HG03135 (cell line): ENCODE results near the gene TRRAP.

Experiments
- ATAC-seq: cut with Tn5 transposase; IDR thresholded peaks from one replicate; pipeline ENCODE4 v1.9.1; 2021; ENCODE audit warnings: mild to moderate bottlenecking, moderate library complexity; ENCODE audit not compliant: unreplicated experiment

The TRRAP gene

DNA sequence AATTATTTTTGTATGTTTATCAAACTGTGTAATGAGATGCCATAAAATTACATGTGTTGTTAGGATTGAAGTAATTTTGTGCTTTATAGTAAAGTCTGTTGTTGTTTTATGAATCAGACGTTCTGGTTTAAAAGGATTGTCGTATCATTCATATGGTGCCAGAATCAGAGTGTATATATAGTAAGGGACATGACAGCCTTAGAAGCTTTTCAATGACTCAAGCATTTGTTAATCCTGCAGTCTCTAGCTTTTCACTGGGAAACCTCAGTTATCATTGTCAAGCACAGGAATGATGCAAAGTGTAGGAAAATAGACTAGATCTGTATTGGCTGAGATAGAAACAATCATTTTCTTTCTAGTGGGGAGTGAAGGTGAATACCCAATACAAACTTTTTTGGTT, 57.5 kb downstream of the TRRAP start:
- no peak for ATAC-seq

DNA sequence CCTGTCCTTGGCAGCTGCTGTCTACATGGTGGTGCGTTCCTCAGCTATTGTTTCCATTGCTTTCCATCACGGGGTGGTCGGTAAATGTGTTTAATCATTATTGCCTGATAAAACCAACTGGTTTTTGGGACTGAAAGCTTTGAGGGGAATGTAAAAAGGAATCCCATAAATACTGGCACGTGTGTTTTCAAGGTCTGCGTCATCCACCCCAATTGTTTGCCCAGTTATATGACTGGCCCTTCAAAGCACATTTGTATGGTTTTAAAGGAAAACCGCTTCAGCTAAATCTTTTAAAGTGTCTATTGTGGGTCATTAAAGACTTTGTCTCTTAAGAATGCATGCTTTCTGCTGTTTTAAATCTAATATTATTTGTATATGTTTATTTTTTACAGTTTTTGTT, 65.0 kb downstream of the TRRAP start:
- no peak for ATAC-seq

DNA sequence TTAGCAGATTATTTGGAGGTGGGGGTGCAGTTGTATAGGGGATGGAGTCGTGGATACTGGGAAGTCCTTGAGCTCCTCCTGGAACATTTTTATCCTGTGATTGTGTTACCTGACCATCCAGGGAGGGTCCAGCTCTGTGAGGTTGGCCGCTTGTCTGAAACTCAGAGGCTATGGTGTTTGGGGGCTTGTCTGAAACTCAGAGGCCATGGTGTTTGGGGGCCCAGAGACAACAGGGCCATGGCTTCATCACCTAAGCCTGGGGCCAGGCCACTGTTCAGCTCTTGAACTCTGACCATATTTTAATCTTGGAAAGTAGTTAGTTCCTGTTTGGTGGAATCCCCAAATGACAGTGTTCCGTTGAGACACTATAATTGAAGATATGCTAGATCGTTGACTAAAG, 66.1 kb downstream of the TRRAP start:
- no peak for ATAC-seq

DNA sequence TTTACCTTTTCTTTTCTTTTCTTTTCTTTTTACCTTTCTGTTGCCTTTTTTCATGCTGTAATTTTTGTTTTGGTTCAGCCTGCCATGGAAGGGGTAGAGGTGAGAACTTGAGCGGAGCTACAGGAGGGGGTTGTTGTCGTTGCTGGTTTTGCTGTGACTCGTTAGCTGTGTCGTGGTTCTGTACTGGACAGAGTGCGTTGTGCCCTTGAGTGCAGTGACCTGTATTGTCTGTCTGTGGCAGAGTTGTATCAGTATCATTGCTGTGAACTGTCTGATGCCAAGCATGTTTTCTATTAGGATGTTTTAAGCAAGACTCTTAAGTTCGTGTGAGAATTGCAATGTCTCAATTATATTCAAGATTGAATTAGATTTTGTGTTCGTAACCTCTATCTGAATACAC, 67.5 kb downstream of the TRRAP start:
- ATAC-seq, result no peak

DNA sequence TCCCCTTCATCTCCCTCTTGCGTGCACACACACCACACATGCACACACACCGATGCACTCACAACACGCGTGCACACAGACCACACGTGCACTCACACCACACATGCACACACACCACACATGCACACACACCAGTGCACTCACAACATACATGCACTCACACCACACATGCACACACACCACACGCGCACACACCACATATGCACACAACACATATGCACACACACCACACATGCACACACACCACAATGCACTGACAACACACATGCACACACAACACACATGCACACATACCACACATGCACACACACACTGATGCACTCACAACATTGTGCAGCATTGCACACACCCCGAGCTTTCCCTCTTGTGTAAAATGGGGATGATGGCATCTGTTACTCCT, 68.1 kb downstream of the TRRAP start:
- ATAC-seq, result no peak

DNA sequence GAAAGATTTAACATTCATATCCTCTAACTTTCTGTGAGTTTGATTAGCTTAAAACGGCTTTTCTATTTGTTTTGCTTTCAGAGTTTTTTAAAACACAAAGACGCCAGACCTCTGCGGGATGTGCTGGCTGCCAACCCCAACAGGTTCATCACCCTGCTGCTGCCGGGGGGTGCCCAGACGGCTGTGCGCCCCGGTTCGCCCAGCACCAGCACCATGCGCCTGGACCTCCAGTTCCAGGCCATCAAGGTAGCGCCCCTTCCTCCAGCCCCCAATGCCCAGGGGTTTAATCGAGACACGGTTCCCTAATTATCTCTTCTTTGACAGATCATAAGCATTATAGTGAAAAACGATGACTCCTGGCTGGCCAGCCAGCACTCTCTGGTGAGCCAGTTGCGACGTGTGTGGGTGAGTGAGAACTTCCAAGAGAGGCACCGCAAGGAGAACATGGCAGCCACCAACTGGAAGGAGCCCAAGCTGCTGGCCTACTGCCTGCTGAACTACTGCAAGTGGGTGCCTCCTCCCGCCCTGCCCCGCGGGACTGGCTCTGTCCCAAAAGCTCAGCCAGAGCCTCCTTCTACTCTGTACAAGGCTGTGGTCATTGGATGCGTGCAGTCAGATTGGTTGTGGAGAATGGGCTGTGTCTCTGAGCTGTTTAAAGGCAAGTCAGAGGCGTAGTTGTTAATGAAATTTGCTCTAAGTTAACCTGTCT, 71.2 kb downstream of the TRRAP start:
- no peak for ATAC-seq

DNA sequence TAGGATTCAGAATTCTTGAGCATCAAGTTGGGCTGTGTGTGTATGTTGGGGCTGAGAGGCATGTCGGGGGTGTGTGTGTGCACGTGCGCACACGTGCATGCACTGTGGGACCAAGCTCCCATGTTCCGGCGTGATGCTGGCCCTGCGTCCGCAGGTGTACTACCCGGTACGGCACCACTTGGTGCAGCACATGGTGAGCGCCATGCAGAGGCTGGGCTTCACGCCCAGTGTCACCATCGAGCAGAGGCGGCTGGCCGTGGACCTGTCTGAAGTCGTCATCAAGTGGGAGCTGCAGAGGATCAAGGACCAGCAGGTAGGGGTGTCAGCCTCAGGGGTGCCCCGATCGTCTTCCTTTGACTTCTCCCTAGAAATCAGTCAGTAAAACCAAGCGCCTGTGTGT, 77.7 kb downstream of the TRRAP start:
- ATAC-seq, result no peak

DNA sequence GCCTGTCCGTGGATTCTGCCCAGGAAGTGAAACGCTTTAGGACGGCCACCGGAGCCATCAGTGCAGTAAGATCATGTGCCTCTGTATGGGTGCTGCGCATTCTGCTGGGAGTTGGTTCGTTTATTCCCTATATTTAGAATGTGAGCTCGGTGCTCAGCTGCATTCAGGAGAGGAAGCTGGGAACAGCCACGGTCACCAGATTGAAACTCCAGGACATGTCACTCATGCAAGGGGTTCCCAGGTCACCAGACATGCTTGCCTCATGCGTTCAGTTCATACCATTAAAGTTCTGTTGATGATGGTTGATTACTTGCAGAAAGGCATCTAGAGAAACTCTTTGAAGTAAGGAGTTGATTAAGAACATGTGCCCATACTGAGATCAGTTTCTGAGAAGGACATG, 78.1 kb downstream of the TRRAP start:
- no peak for ATAC-seq

DNA sequence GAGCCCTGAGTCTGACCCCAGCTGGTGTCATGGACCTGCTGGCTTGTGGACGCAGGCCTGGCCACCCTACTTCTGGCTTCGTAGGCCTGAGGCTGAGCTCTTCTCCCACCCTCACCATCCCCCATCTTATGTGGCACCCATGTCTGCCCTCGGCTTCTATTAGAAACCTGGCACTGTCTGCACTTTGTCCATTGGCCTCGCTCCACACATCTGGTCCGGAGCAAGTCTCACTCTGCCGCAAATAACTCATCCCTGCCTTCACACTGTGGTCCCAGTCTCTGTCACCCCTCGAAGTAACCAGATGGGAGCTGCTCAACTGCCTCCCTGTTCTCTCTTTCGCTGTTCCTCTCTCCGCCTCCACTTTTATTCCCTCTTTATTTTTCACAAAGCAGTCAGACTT, 78.6 kb downstream of the TRRAP start:
- ATAC-seq, result no peak

DNA sequence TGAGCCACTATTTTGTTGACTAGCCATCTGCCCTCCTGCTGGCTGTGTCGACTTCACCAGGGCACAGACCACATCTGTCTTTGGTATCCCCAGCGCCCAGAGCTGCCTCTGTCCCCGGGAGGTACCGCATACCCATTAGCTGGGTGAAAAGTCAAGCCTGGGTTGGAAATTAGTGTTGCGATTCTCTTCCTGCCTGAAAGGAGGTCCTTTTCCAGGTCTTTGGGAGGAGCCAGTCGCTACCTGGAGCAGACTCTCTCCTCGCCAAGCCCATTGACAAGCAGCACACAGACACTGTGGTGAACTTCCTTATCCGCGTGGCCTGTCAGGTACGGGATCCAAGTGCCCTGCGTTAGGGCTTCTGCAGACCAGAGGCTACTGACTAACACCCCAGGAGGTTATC, 79.4 kb downstream of the TRRAP start:
- ATAC-seq, result no peak

DNA sequence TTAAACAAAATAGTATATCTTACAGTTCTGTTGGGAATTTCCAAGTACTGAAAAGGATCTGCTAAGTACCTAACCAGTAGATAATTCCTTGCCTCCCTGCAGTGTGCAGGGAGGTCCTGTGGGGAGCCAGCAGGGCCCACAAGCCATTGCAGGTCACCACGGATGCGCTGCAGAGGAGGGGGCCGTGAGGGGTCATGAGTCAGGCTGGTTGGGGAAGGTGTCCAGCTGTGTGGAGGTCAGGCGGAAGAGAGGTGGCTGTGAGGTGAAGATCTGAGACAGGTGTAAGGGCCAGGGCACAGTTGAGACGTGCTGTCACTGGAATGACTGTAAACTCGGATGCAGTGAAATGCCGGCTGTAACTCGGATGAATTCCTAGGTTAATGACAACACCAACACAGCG, 80.6 kb downstream of the TRRAP start:
- ATAC-seq, result no peak

DNA sequence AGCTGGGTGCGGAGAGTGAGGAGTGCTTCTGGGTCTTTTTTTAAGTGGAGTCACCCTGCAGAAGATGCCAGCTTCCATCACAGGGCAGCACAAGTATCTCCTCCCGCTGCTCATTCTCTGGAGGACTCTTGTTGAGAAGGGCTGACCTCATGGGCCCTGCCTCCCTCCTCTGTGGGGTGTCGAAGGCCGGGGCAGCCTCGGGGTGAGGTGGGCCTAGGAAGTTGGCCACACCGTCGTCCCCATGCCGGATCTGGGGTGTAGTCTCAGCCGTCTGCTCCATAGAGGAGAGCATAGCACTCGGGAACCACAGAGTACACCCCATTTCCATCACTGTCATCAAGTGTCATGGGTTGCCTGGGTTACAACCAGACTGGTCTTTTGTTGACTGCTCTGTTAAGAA, 85.0 kb downstream of the TRRAP start:
- no peak for ATAC-seq

DNA sequence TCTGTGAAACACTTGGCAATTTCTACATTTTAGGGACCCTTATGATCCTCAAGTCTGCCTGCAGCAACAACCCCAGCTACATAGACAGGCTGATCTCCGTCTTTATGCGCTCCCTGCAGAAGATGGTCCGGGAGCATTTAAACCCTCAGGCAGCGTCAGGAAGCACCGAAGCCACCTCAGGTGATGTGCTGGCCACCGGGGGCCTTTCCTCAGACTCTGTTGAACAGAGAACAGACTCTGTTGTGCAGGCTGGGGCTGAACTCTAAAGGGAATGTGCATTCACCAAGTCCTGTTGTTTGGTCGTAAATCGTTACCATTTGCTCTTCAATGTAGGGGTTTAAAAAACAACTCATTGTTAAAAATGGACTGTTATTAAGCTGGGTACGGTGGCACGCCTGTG, 86.3 kb downstream of the TRRAP start:
- no peak for ATAC-seq

DNA sequence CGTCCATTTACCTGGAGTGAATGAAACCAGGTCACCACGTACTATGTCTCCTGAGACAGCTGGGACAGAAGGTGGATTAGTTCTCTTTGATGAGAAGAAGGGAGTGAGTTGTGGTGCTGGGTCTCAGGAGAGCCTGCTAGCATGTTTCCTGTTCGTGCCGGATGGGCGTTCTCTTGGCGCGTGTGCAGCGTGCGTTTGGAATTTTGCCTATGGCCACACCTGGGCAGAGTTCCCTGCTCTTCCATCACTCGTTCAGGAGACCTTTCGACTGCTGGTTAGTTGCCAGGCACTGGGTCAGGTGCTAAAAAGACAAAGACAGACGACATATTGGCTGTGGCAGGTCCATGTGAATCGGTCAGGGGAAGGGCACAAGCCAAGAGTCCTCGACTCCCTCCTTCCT, 90.3 kb downstream of the TRRAP start:
- no peak for ATAC-seq

DNA sequence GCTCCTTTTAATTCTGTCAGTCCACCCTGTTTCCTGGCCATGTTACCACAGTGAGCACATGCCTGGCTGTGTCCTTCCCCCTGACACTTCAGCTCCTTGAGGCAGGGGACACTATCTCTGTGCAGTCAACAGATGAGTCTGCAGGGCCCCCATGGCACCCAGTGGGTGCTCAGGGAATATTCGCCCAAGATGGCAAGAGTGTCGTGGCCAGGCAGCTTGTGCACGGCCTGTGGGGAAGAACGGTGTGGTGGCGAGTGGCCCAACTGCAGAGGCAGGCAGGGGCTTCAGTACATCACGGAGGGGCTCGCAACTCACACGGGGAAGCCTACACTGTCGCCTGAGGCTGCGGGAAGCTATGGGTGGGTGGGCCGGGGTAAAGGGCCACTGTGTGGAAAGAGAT, 91.1 kb downstream of the TRRAP start:
- no peak for ATAC-seq

DNA sequence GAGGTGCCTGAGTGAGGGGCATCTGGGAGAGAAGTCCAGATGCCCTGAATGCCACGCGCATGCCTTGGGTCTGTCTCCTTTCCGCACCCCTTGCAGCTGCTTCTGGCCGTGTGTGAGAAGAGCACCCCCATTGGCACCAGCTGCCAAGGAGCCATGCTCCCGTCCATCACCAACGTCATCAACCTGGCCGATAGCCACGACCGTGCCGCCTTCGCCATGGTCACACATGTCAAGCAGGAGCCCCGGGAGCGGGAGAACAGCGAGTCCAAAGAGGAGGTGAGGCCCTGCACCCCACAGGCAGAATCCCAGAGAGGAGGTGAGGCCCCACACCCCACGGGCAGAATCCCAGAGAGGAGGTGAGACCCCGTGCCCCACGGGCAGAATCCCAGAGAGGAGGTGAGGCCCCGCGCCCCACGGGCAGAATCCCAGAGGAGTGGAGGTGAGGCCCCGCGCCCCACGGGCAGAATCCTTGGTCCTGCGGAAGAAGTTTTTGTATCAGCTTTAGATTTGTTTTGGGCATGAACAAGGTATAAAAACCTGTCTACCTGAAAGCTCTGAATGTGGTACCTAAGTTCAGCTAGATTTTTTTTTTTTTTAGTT, 91.8 kb downstream of the TRRAP start:
- no peak for ATAC-seq

DNA sequence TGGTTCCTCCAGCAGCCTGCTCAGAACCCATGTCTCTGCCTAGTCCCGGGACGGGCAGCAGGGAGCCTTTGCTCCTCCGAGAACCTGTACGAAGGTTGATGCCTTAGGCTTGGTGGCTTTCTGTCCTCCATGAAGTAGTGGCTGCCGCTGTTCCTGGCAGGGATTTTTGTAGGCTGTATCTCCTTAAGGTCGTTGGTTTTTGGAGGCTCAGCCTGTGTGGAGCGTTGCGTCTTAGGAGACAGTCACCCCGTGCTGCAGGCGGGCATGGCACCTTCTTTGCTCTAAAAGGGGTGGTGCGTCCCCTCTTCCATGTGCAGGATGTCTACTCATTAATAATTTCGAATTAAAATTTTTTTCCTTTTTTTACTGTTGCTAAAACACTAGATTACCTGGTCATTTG, 92.5 kb downstream of the TRRAP start:
- ATAC-seq, result no peak

DNA sequence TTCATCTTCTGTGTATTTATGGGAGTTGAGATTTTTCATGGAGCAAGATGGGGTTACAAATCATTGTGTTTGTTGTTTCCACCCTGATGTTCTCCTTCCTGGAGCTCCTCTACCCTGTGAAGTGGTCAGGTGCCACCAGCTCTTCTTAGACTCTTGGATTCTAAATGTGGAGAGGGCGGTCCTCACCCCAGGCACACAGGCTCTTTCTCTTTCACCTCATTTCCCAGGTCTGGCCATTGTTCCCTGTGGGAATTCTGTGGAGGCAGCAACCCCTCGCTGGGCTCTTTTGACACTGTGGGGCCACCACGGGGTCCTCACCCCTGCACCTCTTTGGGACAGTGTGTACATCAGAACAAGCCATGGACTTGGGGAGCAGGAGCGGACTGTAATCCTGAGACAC, 95.9 kb downstream of the TRRAP start:
- no peak for ATAC-seq

DNA sequence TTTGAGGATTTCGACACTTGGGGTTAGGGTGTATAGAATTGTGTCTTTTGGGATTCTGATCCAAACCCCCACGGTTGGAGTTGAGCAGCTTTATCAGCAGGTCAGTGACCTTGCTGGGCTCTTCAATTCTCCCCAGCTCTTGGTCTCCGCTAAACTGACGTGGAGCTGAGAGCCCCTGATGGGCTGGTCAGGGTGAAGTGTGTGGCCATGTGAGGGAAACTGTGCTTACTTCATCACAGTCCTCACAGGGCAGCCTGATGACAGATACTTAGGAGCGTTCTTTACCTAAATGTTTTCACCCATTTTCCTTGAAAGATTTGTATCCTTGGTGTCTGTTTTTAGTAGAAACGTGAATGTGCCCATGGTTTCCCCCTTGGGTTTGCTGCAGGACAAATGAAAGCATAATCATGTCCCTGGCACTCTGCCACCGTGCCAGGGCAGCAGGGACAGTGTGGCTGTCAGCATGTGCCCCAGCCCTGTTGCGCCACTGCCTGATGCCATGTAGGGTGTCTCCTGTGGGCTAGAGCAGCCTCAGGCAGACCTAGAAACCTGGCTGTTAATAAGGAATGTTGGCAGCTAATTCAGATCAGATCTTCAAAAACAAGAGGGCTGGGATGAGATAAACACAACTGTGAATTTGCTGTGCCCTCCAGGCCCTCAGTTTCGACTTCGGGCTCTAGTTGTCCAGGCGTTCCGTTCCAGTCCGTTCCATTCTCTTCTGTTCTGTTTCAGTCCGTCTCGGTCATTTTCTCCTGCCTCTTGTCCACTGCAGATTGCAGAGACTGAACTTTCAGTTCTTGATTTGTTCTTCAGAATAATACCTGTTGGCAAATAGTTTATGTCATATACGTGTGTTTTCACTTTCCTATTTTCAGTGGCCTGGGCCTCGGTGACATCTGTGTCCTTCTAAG, 96.8 kb downstream of the TRRAP start:
- no peak for ATAC-seq

DNA sequence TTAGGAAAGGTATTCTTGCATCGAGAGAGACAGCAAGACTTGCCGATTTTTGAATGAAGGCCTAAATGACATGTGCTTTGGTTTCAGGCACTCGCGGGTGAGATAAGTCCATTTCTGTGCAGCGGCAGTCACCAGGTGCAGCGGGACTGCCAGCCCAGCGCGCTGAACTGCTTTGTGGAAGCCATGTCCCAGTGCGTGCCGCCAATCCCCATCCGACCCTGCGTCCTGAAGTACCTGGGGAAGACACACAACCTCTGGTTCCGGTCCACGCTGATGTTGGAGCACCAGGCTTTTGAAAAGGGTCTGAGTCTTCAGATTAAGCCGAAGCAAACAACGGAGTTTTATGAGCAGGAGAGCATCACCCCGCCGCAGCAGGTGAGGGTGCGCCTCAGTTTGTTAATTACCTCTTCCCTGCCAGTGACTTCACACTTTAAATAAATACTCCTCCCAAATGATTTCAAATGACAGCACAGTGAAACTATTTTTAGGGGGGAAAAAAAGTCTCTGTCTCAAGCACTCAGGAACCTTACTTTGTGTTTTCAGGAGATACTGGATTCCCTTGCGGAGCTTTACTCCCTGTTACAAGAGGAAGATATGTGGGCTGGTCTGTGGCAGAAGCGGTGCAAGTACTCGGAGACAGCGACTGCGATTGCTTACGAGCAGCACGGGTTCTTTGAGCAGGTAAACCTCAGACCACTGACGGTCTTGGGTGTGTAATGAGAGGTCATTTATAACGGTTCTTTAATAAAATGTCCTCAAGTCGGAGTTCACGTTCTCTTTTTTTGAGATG, 98.3 kb downstream of the TRRAP start:
- no peak for ATAC-seq

DNA sequence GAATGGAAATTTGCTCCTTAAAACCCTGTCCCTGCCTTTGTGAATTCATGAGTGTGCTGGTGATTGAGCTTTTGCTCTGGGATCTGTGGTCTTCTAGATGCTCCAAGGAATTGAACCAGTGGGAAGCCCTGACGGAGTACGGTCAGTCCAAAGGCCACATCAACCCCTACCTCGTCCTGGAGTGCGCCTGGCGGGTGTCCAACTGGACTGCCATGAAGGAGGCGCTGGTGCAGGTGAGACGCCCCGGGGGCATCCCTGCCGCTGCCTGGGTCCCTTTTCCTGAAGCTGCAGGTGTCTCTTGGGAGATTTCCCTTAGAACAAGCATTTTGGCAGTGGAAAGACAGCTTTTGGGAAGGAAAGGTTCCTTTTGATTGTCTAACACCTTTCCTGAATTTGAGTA, 100.3 kb downstream of the TRRAP start:
- no peak for ATAC-seq
